Gastrocnemius medialis (tissue), 4 donors: ENCODE data around the gene IBTK.

Experiments used
- CTCF ChIP-seq, 5 experiments: fragments of 450-650 bp in 3 of 5; fragments of 200-600 bp in 2 of 5; sonication (generic) in 2 of 5; IDR thresholded peaks in 4 of 5; conservative IDR thresholded peaks in 1 of 5; 1 replicate in 4 of 5; 2 replicates in 1 of 5; pipeline ENCODE4 v1.5.1; 2016 to 2019; ENCODE audit warnings: antibody characterized with exemption in 5 of 5, mild to moderate bottlenecking in 3 of 5, moderate library complexity in 3 of 5
- POLR2A ChIP-seq, 2 donors: fragments of 450-650 bp; IDR thresholded peaks; one replicate each; pipeline ENCODE4 v1.6.1; 2017; ENCODE audit warnings: antibody characterized with exemption in 2 of 2, mild to moderate bottlenecking in 2 of 2, moderate library complexity in 2 of 2

- no peak for TF ChIP-seq CTCF (IDR thresholded peaks at IDR 0.05 in 4 of 5, conservative IDR thresholded peaks at IDR 0.05 in 1 of 5)
- TF ChIP-seq POLR2A (IDR thresholded peaks at IDR 0.05), result no peak
Measured at GRCh38 chr6:82240186-82240585, 7.4 kb downstream of the IBTK start.
